ENCODE measurements around the gene ZRANB2. TPM values are rescaled to one million over a fixed set of nuclear protein-coding genes. Genes with fewer than 3 reads are reported as not detected.

The ZRANB2 gene
- polyA plus RNA-seq, 3 donors: 21.3 to 42.1 (median 22.9) TPM

DNA sequence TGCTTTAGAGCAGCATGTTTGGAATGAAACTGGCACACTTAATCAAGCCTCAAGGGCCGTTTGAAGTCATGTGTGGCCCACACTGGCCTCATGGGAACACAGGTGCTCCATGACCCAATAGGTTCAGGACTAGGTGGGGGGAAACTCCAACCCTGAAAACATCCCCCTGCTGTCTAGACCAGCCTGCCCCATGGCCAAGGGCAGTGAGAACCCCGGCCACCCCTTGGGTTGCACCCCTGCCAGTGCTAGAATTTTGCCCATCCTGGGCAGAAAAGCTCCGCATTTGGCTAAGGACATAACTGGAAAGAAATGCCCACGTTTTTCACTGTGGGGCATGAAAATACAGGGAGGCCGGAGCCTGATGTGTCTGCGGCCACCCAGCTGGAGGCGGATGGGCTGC lies 27.1 kb downstream of the ZRANB2 start:
- no peak overlapping the region for H3K9ac ChIP-seq (ENCODE audit: insufficient read depth, low read length, poor library complexity, severe bottlenecking)
- no peak for TF ChIP-seq CTCF (IDR thresholded peaks at IDR 0.05)
- H4K20me1 ChIP-seq (ENCODE audit: insufficient read depth, low read length): no peaks in the 10 kb centered on the region
- H3K27me3 Mint-ChIP-seq (ENCODE audit: low read depth in 3 of 3): peaks cover 12 to 28% (median 12%) of the 10 kb centered on the region in 3 donors
- H3K4me1 Mint-ChIP-seq: no peaks in the 10 kb centered on the region
- DNase-seq: no peak
- intact Hi-C loops (cut with micrococcal nuclease): no loop called here
- H3K4me2 ChIP-seq (replicated peaks; ENCODE audit: extremely low read depth, low read length, poor library complexity, severe bottlenecking): no peak overlapping the region
- peaks cover 4 to 26% of the 10 kb centered on the region in 2 donors for H3K36me3 ChIP-seq (replicated peaks in 1 of 2; ENCODE audit: control insufficient read depth in 1 of 2, insufficient read depth in 2 of 2, low read length in 2 of 2)
- peaks cover 8 to 28% of the 10 kb centered on the region in 2 donors for H3K27me3 ChIP-seq (ENCODE audit: control insufficient read depth in 2 of 2, insufficient read depth in 2 of 2, low read length in 2 of 2)
- peaks cover 7 to 10% of the 10 kb centered on the region in 2 donors for H3K36me3 Mint-ChIP-seq
- H3K9me3 ChIP-seq (replicated peaks in 1 of 2; ENCODE audit: control insufficient read depth in 1 of 2, insufficient read depth in 1 of 2, low read length in 2 of 2): no peaks in the 10 kb centered on the region
- H3K9me3 Mint-ChIP-seq: no peaks in the 10 kb centered on the region
- H3K27ac ChIP-seq (ENCODE audit: low read depth in 1 of 2, low read length in 2 of 2): no peak overlapping the region
- no peak overlapping the region for H2AFZ ChIP-seq (ENCODE audit: insufficient read depth, low read depth, low read length, poor library complexity, severe bottlenecking)
- H3K4me1 ChIP-seq (ENCODE audit: control insufficient read depth in 1 of 2, insufficient read depth in 2 of 2, low read length in 2 of 2): no peaks in the 10 kb centered on the region
- H3K4me3 Mint-ChIP-seq: no peak overlapping the region
- H3K79me2 ChIP-seq (ENCODE audit: insufficient read depth, low read length): no peaks in the 10 kb centered on the region
- whole genome bisulfite sequencing (ENCODE audit: insufficient coverage): 74% methylated on average over 6 of the region's 7 CpGs
- H3K27ac Mint-ChIP-seq: no peak overlapping the region
- no peak overlapping the region for H3K4me3 ChIP-seq (replicated peaks in 1 of 3; ENCODE audit: low read depth in 2 of 3, low read length in 3 of 3)

- Histone ChIP-seq H3K4me2 (replicated peaks; ENCODE audit: extremely low read depth, low read length, poor library complexity, severe bottlenecking) (no peak overlapping the region), H3K4me3 (replicated peaks in 1 of 3; ENCODE audit: low read depth in 2 of 3, low read length in 3 of 3) (no peak overlapping the region), H3K9me3 (replicated peaks in 1 of 2; ENCODE audit: control insufficient read depth in 1 of 2, insufficient read depth in 1 of 2, low read length in 2 of 2) (no peaks in the 10 kb centered on the region), H3K9ac (ENCODE audit: insufficient read depth, low read length, poor library complexity, severe bottlenecking) (no peak overlapping the region), H3K4me1 (ENCODE audit: control insufficient read depth in 1 of 2, insufficient read depth in 2 of 2, low read length in 2 of 2) (no peaks in the 10 kb centered on the region), H2AFZ (ENCODE audit: insufficient read depth, low read depth, low read length, poor library complexity, severe bottlenecking) (no peak overlapping the region), H4K20me1 (ENCODE audit: insufficient read depth, low read length) (no peaks in the 10 kb centered on the region), H3K36me3 (replicated peaks in 1 of 2; ENCODE audit: control insufficient read depth in 1 of 2, insufficient read depth in 2 of 2, low read length in 2 of 2) (peaks cover 3 to 19% of the 10 kb centered on the region in 2 donors), H3K27ac (ENCODE audit: low read depth in 1 of 2, low read length in 2 of 2) (no peak overlapping the region), H3K27me3 (ENCODE audit: control insufficient read depth in 2 of 2, insufficient read depth in 2 of 2, low read length in 2 of 2) (peaks cover 14 to 34% of the 10 kb centered on the region in 2 donors), H3K79me2 (ENCODE audit: insufficient read depth, low read length) (no peaks in the 10 kb centered on the region)
- intact Hi-C loops (cut with micrococcal nuclease): no loop called here
- TF ChIP-seq CTCF (IDR thresholded peaks at IDR 0.05): no peak
- no peak for DNase-seq
- H3K27ac Mint-ChIP-seq: no peak overlapping the region
- H3K9me3 Mint-ChIP-seq: peaks cover 0 to 1% (median 0%) of the 10 kb centered on the region in 7 donors
- H3K36me3 Mint-ChIP-seq: peaks cover 4 to 6% of the 10 kb centered on the region in 2 donors
- WGBS (ENCODE audit: insufficient coverage): 86% methylated on average over 1 of the region's 1 CpG
- no peak overlapping the region for H3K4me3 Mint-ChIP-seq
- H3K27me3 Mint-ChIP-seq (ENCODE audit: low read depth in 3 of 3): peaks cover 16 to 34% (median 19%) of the 10 kb centered on the region in 3 donors
- H3K4me1 Mint-ChIP-seq: peaks cover 1% of the 10 kb centered on the region
Measured at GRCh38 chr1:71053146-71053545, 27.7 kb downstream of the ZRANB2 start.
